Epithelial cell of prostate (primary cell): ENCODE results near the gene PPFIA4.
"Not testable (repeated sequence)": the region's sequence is repeated elsewhere in the genome, so short reads cannot be mapped to it uniquely, and the experiment has no call there.

Experiments
- DNase-seq: peaks from one replicate; pipeline ENCODE4 v3.0.0-alpha.2; 2011; ENCODE audit warnings: low read depth, low spot score
- H3K27ac ChIP-seq: fragments of 450-650 bp; 2 replicates; pipeline ENCODE4 v1.5.1; 2017; ENCODE audit warnings: mild to moderate bottlenecking

PPFIA4 gene

GRCh38 chr1:203011582-203011981 lies 14.7 kb upstream of the PPFIA4 start:
- no peak overlapping the region for H3K27ac ChIP-seq

GRCh38 chr1:203017061-203017460 lies 9.2 kb upstream of the PPFIA4 start:
- no peak for DNase-seq
- no peak overlapping the region for H3K27ac ChIP-seq

More at GRCh38 chr1:203011582-203011981, 14.7 kb upstream of the PPFIA4 start:
- no peak for DNase-seq

GRCh38 chr1:203017692-203018091 lies 8.6 kb upstream of the PPFIA4 start:
- DNase-seq, result no peak
- H3K27ac ChIP-seq, result no peak overlapping the region

- H3K27ac ChIP-seq, DNase-seq: not testable (repeated sequence)
Observed at GRCh38 chr1:203022855-203023254, 3.4 kb upstream of the PPFIA4 start.

GRCh38 chr1:203025686-203026030 lies 633 bp upstream of the PPFIA4 start:
- DNase-seq, result no peak
- H3K27ac ChIP-seq, result peak overlapping the region; percentile 3

GRCh38 chr1:203026666-203027663 lies 674 bp downstream of the PPFIA4 start:
- no peak overlapping the region for H3K27ac ChIP-seq
- DNase-seq, result no peak

GRCh38 chr1:203028067-203028783 lies 1.9 kb downstream of the PPFIA4 start:
- H3K27ac ChIP-seq, result no peak overlapping the region
- no peak for DNase-seq

GRCh38 chr1:203028784-203029553 lies 2.7 kb downstream of the PPFIA4 start:
- no peak for DNase-seq

GRCh38 chr1:203031467-203031866 lies 5.2 kb downstream of the PPFIA4 start:
- DNase-seq, result no peak
- H3K27ac ChIP-seq, result no peak overlapping the region

More at GRCh38 chr1:203028784-203029553, 2.7 kb downstream of the PPFIA4 start:
- no peak overlapping the region for H3K27ac ChIP-seq

GRCh38 chr1:203033287-203033686 lies 7.0 kb downstream of the PPFIA4 start:
- no peak for DNase-seq

GRCh38 chr1:203033917-203034316 lies 7.6 kb downstream of the PPFIA4 start:
- no peak overlapping the region for H3K27ac ChIP-seq
- DNase-seq, result no peak

More at GRCh38 chr1:203033287-203033686, 7.0 kb downstream of the PPFIA4 start:
- H3K27ac ChIP-seq, result no peak overlapping the region

GRCh38 chr1:203034422-203035110 lies 8.3 kb downstream of the PPFIA4 start:
- no peak overlapping the region for H3K27ac ChIP-seq
- DNase-seq, result no peak

GRCh38 chr1:203035111-203036000 lies 9.1 kb downstream of the PPFIA4 start:
- H3K27ac ChIP-seq, result no peak overlapping the region
- no peak for DNase-seq

- H3K27ac ChIP-seq, result no peak overlapping the region
Observed at GRCh38 chr1:203036135-203036534, 9.8 kb downstream of the PPFIA4 start.

GRCh38 chr1:203036537-203036936 lies 10.2 kb downstream of the PPFIA4 start:
- H3K27ac ChIP-seq, result no peak overlapping the region
- no peak for DNase-seq

More at GRCh38 chr1:203036135-203036534, 9.8 kb downstream of the PPFIA4 start:
- DNase-seq, result no peak

GRCh38 chr1:203037509-203038190 lies 11.4 kb downstream of the PPFIA4 start:
- no peak for DNase-seq
- H3K27ac ChIP-seq, result no peak overlapping the region

- DNase-seq, result peak; percentile 82
- H3K27ac ChIP-seq, result no peak overlapping the region
Observed at GRCh38 chr1:203038217-203038741, 12.0 kb downstream of the PPFIA4 start.
